Panc1 (cell line): ENCODE results near the gene TMEM170A. TPM values are rescaled to one million over a fixed set of nuclear protein-coding genes. Genes with fewer than 3 reads are reported as not detected.

Experiments
- ATAC-seq: fragments of 200-7000 bp; cut with Tn5 transposase; 2 replicates; pipeline ENCODE4 v1.9.1; 2020; ENCODE audit warnings: mild to moderate bottlenecking, moderate library complexity
- BruUV-seq: library from RNA; stranded (reverse); fragments of 400-500 nt; replicated peaks from 2 replicates; lab custom pipeline; 2021; lab: Mats Ljungman, UMichigan
- CTCF ChIA-PET: fragments of 300-600 bp; sonication (Branson Sonifier 250); formaldehyde crosslinking; loops from one replicate; lab custom pipeline; 2022; ENCODE audit warnings: antibody characterized with exemption; lab: Charles Lee
- POLR2A ChIA-PET: fragments of 300-600 bp; sonication (Branson Sonifier 250); formaldehyde crosslinking; loops from one replicate; lab custom pipeline; 2022; ENCODE audit warnings: antibody characterized with exemption; lab: Charles Lee
- DNase-seq: peaks from one replicate; pipeline ENCODE4 v3.0.0-alpha.2; 2010; ENCODE audit warnings: low read depth, low spot score
- H3K27ac ChIP-seq: 2 replicates; pipeline ENCODE4 v1.5.1; 2011; ENCODE audit warnings: mild to moderate bottlenecking, low read length, inconsistent platforms
- H3K27me3 ChIP-seq: fragments of 200-500 bp; sonication (Bioruptor generic); 2 replicates; pipeline ENCODE4 v1.6.0; 2014; ENCODE audit warnings: low read length, inconsistent platforms; ENCODE audit not compliant: control insufficient read depth, insufficient read depth
- H3K36me3 ChIP-seq: fragments of 200-500 bp; sonication (Bioruptor generic); 2 replicates; pipeline ENCODE4 v1.5.1; 2014; ENCODE audit warnings: inconsistent platforms, mild to moderate bottlenecking, low read length, moderate library complexity; ENCODE audit not compliant: control insufficient read depth, insufficient read depth
- H3K4me1 ChIP-seq: 2 replicates; pipeline ENCODE4 v1.5.1; 2011; ENCODE audit warnings: inconsistent platforms, mild to moderate bottlenecking, low read length, moderate library complexity; ENCODE audit not compliant: control insufficient read depth, insufficient read depth
- H3K4me3 ChIP-seq, 2 experiments: 2 replicates each; pipeline ENCODE4 v1.5.1; 2011 to 2012; ENCODE audit warnings: low read depth in 2 of 2, low read length in 2 of 2, mild to moderate bottlenecking in 2 of 2, inconsistent platforms in 1 of 2, moderate library complexity in 1 of 2
- H3K9me3 ChIP-seq: fragments of 200-500 bp; sonication (Bioruptor generic); 2 replicates; pipeline ENCODE4 v1.5.1; 2014; ENCODE audit warnings: low read depth, mild to moderate bottlenecking, inconsistent platforms, low read length, moderate library complexity; ENCODE audit not compliant: control insufficient read depth, insufficient read depth
- POLR2AphosphoS5 ChIP-seq: IDR thresholded peaks from 2 replicates; pipeline ENCODE4 v1.6.1; 2012; ENCODE audit warnings: mild to moderate bottlenecking, low read depth, low read length, moderate library complexity
- REST ChIP-seq, 2 experiments: IDR thresholded peaks; 2 replicates each; pipeline ENCODE4 v1.6.1; 2011 to 2012; ENCODE audit warnings: low read depth in 2 of 2, control low read depth in 1 of 2, low read length in 1 of 2, mild to moderate bottlenecking in 1 of 2, moderate library complexity in 1 of 2; ENCODE audit not compliant: insufficient read depth in 1 of 2
- SIN3A ChIP-seq: IDR thresholded peaks from 2 replicates; pipeline ENCODE4 v1.6.1; 2012; ENCODE audit warnings: low read depth, mild to moderate bottlenecking, low read length, moderate library complexity, borderline replicate concordance; ENCODE audit not compliant: insufficient read depth
- TCF7L2 ChIP-seq: IDR thresholded peaks from 2 replicates; pipeline ENCODE4 v1.6.1; 2011; ENCODE audit warnings: mild to moderate bottlenecking, low read depth, low read length, inconsistent platforms
- in situ Hi-C: cut with HindIII; loops from 2 replicates; pipeline ENCODE4 v1.10.0; 2016; ENCODE audit warnings: low sequenced_read_pairs, low pct_unique_long_range_greater_than_20kb
- intact Hi-C: fragments of 100-400 bp; cut with micrococcal nuclease; formaldehyde crosslinking; loops from one replicate; pipeline ENCODE4 v1.10.0; 2022; ENCODE audit not compliant: unreplicated experiment
- total RNA-seq: library from RNA; stranded (reverse); gene quantifications from one replicate; pipeline ENCODE4 v1.2.1, GENCODE V29; 2021; ENCODE audit not compliant: unreplicated experiment
- TF ChIP-seq, protein P1 (sequence below): fragments of 450-650 bp; IDR thresholded peaks from 2 replicates; pipeline ENCODE4 v1.5.1; 2017; ENCODE audit warnings: mild to moderate bottlenecking

TMEM170A gene
- total RNA-seq, 1 experiment from 2014 or later: 19.0 TPM

GRCh38 chr16:75506107-75506506, 41.6 kb upstream of the TMEM170A start:
- no peaks in the 10 kb centered on the region for H3K36me3 ChIP-seq
- H3K27me3 ChIP-seq: no peaks in the 10 kb centered on the region
- no peak for TF ChIP-seq POLR2AphosphoS5
- TF ChIP-seq REST (IDR thresholded peaks at IDR 0.05; ENCODE audit: insufficient read depth in 1 of 2, low read depth in 2 of 2, low read length in 1 of 2): no peak
- no peak for TF ChIP-seq SIN3A
- TF ChIP-seq, protein P1, sequence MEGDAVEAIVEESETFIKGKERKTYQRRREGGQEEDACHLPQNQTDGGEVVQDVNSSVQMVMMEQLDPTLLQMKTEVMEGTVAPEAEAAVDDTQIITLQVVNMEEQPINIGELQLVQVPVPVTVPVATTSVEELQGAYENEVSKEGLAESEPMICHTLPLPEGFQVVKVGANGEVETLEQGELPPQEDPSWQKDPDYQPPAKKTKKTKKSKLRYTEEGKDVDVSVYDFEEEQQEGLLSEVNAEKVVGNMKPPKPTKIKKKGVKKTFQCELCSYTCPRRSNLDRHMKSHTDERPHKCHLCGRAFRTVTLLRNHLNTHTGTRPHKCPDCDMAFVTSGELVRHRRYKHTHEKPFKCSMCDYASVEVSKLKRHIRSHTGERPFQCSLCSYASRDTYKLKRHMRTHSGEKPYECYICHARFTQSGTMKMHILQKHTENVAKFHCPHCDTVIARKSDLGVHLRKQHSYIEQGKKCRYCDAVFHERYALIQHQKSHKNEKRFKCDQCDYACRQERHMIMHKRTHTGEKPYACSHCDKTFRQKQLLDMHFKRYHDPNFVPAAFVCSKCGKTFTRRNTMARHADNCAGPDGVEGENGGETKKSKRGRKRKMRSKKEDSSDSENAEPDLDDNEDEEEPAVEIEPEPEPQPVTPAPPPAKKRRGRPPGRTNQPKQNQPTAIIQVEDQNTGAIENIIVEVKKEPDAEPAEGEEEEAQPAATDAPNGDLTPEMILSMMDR: no peak
- TF ChIP-seq TCF7L2: no peak
- no peak overlapping the region for H3K4me3 ChIP-seq
- in situ Hi-C loops: no loop called here
- no peaks in the 10 kb centered on the region for H3K4me1 ChIP-seq
- intact Hi-C loops: no loop called here
- CTCF ChIA-PET: no interaction called here
- BruUV-seq: no TSS peak
- no peaks in the 10 kb centered on the region for H3K9me3 ChIP-seq
- DNase-seq (no peak), ATAC-seq (no peak)
- H3K27ac ChIP-seq: no peak overlapping the region
- POLR2A ChIA-PET: no interaction called here

GRCh38 chr16:75503801-75504200, 39.3 kb upstream of the TMEM170A start:
- Histone ChIP-seq H3K27ac (no peak overlapping the region), H3K9me3 (no peaks in the 10 kb centered on the region), H3K36me3 (no peaks in the 10 kb centered on the region), H3K4me1 (no peaks in the 10 kb centered on the region), H3K4me3 (no peak overlapping the region), H3K27me3 (no peaks in the 10 kb centered on the region)
- ChIA-PET CTCF (no interaction called here), POLR2A (no interaction called here)
- ATAC-seq: no peak
- no peak for DNase-seq
- intact Hi-C loops: no loop called here
- in situ Hi-C loops: no loop called here
- BruUV-seq: no TSS peak
- no peak for TF ChIP-seq REST (IDR thresholded peaks at IDR 0.05; ENCODE audit: insufficient read depth in 1 of 2, low read depth in 2 of 2, low read length in 1 of 2)
